Subcutaneous abdominal adipose tissue (tissue), 5 donors: ENCODE data around the gene ROBO1.

Source experiments
- H3K27ac ChIP-seq: one replicate; pipeline ENCODE4 v1.7.0; 2013; ENCODE audit warnings: low read depth, mild to moderate bottlenecking, inconsistent platforms, low read length, moderate library complexity
- H3K27me3 ChIP-seq, 5 donors: one replicate each; pipeline ENCODE4 v1.7.0; 2013; ENCODE audit warnings: low read length in 5 of 5, inconsistent platforms in 1 of 5; ENCODE audit not compliant: control insufficient read depth in 5 of 5, insufficient read depth in 4 of 5
- H3K36me3 ChIP-seq, 5 donors: one replicate each; pipeline ENCODE4 v1.7.0; 2013; ENCODE audit warnings: low read length in 5 of 5; ENCODE audit not compliant: control insufficient read depth in 5 of 5, insufficient read depth in 5 of 5
- H3K4me1 ChIP-seq, 5 donors: one replicate each; pipeline ENCODE4 v1.7.0; 2013; ENCODE audit warnings: low read length in 5 of 5, mild to moderate bottlenecking in 3 of 5, moderate library complexity in 1 of 5; ENCODE audit not compliant: control insufficient read depth in 5 of 5, insufficient read depth in 5 of 5
- H3K4me3 ChIP-seq, 5 donors: one replicate each; pipeline ENCODE4 v1.7.0; 2013; ENCODE audit warnings: low read length in 5 of 5, low read depth in 1 of 5
- H3K9ac ChIP-seq, 5 donors: one replicate each; pipeline ENCODE4 v1.7.0; 2013; ENCODE audit warnings: low read length in 5 of 5, mild to moderate bottlenecking in 4 of 5, moderate library complexity in 3 of 5
- H3K9me3 ChIP-seq, 5 donors: one replicate each; pipeline ENCODE4 v1.7.0; 2013; ENCODE audit warnings: low read length in 5 of 5; ENCODE audit not compliant: control insufficient read depth in 5 of 5
- donor health status: healthy.
- donor health status: healthy.
- donor health status: healthy.
- donor health status: healthy.
- donor health status: healthy.

Gene ROBO1

DNA sequence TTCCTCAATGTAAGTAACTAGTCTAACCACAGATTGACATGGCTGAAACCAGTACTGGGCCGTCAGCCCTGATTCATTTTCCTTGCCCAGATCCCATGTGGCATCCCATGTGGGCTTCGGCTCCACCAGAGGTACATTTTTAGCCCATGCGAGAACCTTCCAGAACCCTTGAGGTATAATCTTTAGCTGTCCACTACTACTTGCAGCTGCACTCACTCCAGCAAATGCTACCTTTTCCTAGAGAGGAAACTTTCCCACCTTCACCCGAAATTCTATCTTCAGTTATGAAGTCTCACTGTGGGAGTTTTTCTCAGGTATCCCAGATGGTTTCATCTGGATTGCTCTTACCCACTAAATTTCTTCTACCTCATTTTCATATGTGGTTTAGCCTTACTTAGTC is 907.2 kb downstream of the ROBO1 start:
- Histone ChIP-seq H3K27ac (no peak overlapping the region), H3K4me1 (no peaks in the 10 kb centered on the region), H3K9ac (no peak overlapping the region), H3K4me3 (no peak overlapping the region), H3K9me3 (no peaks in the 10 kb centered on the region), H3K27me3 (no peaks in the 10 kb centered on the region), H3K36me3 (no peaks in the 10 kb centered on the region)

DNA sequence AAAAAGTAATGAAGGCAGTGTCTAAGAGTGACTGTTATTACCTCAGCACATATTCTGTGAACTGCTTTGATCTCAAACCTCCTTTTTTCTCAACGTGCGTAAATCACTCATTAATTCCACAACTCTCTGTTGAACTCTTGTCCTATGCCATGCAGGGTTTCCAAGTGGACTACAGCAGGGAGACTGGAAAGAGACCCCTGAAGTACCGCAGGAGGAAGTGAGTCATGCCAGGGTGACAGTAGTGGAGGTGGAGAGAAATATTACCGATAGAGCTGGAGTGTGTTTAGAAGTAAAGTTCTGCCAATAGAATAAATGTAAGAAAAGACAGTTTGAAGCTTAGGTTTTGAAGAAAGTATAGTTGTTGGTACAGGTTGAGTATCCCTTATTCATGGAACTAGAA is 908.9 kb downstream of the ROBO1 start:
- Histone ChIP-seq H3K9ac (no peak overlapping the region), H3K27ac (no peak overlapping the region), H3K36me3 (no peaks in the 10 kb centered on the region), H3K9me3 (no peaks in the 10 kb centered on the region), H3K4me1 (no peaks in the 10 kb centered on the region), H3K27me3 (no peaks in the 10 kb centered on the region), H3K4me3 (no peak overlapping the region)

DNA sequence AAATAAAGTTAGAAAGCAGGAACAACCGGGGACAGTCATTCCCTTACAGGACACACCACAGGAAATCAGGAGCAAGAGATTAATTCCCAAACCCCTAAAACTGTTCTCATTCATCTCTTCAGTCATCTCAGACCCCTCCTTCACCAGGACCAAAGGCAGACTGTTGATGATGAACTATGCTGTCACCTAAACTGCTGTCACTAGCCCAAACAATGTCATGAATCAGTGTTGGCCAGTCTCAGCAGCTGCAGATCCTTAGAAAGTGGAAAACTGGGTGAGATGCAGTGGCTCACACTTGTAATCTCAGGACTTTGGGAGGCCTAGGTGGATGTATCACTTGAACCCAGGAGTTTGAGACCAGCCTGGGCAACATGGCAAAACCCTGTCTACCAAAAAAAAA is 909.6 kb downstream of the ROBO1 start:
- no peak overlapping the region for H3K4me3 ChIP-seq
- no peaks in the 10 kb centered on the region for H3K9me3 ChIP-seq
- no peaks in the 10 kb centered on the region for H3K36me3 ChIP-seq

DNA sequence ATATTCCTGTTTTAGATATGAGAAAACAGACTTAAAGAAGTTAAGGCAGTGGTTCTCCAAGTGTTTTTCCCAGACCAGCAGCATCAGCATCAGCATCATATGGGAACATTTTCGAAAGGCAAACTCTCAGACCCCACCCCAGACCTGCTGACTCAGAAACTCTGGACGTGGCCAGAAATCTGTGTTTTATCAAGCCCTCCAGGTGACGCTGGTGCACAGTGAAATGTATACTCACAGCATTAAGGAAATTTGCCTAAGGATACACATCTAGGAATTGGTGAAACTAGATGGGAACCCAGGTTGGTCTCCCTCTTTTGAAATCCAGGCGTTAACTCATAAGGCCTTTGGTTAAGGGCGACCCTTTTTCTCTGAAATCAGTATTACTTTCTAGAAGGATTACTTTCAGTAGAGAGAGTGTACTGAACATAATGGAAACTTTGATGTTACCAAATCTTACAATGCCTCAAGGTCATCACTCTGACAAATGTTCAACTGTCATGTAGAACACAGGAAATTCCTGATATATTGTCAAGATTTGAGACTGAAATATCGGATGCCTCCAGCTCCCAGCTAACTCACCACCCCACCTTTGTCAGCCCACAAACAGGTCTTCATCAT is 910.2 kb downstream of the ROBO1 start:
- Histone ChIP-seq H3K4me1 (no peaks in the 10 kb centered on the region), H3K27ac (no peak overlapping the region), H3K4me3 (no peak overlapping the region), H3K9me3 (no peaks in the 10 kb centered on the region), H3K36me3 (no peaks in the 10 kb centered on the region), H3K9ac (no peak overlapping the region), H3K27me3 (no peaks in the 10 kb centered on the region)

More for the DNA sequence above, 909.6 kb downstream of the ROBO1 start:
- H3K27me3 ChIP-seq = no peaks in the 10 kb centered on the region
- H3K27ac ChIP-seq = no peak overlapping the region
- H3K4me1 ChIP-seq = no peaks in the 10 kb centered on the region
- H3K9ac ChIP-seq = no peak overlapping the region

DNA sequence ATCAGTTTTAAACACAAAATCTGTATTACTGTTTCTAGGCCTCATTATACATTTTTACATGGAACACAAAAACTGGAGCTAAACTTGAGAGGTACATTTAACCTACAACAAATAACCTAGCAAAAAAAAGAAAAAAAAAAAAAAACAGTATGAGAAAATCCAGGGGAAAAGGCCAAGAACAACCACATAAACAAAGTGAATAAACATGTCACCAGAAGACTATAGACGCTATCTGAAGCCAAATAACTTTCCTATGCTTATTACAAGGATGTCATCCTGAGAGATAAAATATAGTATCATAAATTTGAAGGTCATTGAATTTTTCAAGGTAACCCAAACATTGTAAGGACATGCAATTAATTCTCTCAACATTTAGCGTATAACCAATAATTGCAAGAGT is 911.6 kb downstream of the ROBO1 start:
- Histone ChIP-seq H3K27ac (peak overlapping the region; percentile 20), H3K9ac (peak overlapping the region in 1 of 5 donors; percentile 48), H3K27me3 (no peaks in the 10 kb centered on the region), H3K4me3 (peak overlapping the region in 1 of 5 donors; percentile 7), H3K4me1 (no peaks in the 10 kb centered on the region), H3K9me3 (no peaks in the 10 kb centered on the region), H3K36me3 (no peaks in the 10 kb centered on the region)

DNA sequence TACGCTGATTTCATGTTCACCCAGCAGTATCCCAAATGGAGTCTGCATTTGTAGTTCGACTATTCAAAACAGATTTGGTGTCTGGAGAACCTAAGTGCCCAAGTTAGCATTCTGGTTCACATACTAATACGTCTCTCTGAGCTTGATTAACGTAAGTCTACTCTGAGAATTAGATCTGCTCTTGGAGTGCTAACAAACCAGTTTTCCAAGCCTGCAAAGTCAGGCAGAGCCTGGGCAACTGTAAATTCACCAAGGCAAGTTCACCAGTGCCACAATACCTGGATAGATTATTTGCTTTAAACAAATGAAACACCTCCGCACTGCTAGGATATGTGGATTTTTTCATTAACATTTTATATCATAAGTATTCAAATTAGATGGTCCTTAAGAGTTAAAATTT is 912.6 kb downstream of the ROBO1 start:
- Histone ChIP-seq H3K9me3 (no peaks in the 10 kb centered on the region), H3K4me1 (no peaks in the 10 kb centered on the region), H3K9ac (no peak overlapping the region), H3K36me3 (no peaks in the 10 kb centered on the region), H3K27me3 (no peaks in the 10 kb centered on the region), H3K4me3 (no peak overlapping the region), H3K27ac (no peak overlapping the region)

DNA sequence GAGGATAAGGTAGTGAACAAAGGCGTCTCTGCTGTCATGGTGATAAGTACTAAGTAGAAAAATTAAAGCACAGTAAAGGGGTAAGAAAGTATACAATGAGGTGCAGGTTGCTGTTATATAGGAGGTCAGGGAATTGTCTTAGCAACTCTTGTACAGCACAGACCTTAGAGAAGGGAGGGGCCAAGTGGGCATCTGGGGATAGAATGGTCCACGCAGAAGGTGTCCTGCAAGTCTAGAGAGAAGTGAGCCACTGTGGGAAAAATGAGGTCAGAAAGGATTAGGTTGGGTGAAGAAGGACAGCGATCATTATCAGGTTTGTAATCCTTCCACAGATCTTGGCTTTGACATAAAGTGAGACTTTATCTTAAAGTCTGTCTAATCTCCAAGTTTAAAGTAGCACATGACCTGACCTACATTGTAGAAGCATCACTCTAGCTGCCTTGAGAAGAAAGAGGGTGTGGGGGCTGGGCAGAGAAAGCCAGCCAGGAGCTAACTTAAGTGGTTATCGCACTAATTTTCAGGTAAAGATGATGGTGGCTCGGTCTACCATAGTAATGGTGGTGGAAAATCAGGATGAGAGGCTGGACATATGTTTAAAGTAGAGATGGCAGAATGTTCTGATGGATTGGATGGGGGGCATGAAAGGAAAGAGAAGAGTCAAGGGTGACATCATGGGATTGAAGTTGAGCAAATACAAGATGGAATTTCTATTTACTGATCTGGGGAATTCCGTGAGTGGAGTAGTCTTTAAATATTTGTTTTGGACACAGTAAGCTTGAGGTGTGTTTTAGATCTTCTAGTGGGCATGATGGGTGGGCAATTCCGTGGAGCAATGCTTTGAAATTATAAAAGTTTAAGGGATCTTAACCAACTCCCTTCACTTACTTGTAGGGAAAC is 919.2 kb downstream of the ROBO1 start:
- Histone ChIP-seq H3K4me3 (no peak overlapping the region), H3K27ac (no peak overlapping the region), H3K9ac (no peak overlapping the region), H3K36me3 (no peaks in the 10 kb centered on the region), H3K4me1 (peaks cover 0 to 4% (median 0%) of the 10 kb centered on the region in 5 donors), H3K27me3 (no peaks in the 10 kb centered on the region), H3K9me3 (no peaks in the 10 kb centered on the region)

DNA sequence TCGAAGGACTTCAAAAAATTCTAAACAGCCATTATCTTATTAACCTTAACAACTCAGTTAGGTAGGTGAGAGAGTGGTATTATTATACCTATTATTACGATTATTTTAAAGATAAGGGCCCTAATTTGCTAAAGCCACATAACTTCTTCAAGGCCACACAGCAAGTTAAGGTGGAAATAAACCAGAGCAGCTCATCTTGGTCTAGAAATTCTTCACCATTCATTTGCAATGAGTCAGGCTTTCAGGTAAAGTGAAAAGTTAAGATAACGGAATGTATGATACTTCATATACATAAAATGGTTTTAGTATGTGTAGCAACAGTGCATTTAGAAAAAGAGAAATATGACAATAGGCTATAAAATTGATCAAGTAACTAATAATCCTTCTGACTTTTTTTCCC is 920.2 kb downstream of the ROBO1 start:
- Histone ChIP-seq H3K36me3 (no peaks in the 10 kb centered on the region), H3K4me3 (no peak overlapping the region), H3K9ac (no peak overlapping the region), H3K9me3 (no peaks in the 10 kb centered on the region), H3K27me3 (no peaks in the 10 kb centered on the region), H3K4me1 (peaks cover 0 to 4% (median 0%) of the 10 kb centered on the region in 5 donors), H3K27ac (no peak overlapping the region)

DNA sequence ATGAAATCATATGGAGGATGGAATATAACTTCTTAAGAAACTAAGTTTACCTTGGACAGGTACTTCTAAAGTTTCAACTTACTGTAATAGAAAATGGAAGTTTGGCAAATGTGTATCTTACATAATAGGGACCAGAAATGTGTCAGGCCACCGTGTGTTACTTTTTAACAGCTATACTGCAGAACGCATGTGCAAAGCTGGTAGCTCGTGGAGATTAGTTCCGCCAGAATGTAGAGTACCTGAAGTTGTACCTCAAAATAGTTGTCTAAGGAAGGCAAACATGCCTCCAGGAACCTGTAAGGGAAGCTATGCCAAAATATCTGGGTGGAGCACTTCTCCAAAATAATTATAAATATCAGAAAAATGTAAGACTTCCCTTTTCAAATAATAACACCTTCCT is 920.6 kb downstream of the ROBO1 start:
- Histone ChIP-seq H3K4me3 (no peak overlapping the region), H3K9me3 (no peaks in the 10 kb centered on the region), H3K4me1 (peaks cover 0 to 4% (median 0%) of the 10 kb centered on the region in 5 donors), H3K36me3 (no peaks in the 10 kb centered on the region), H3K9ac (no peak overlapping the region), H3K27ac (no peak overlapping the region), H3K27me3 (no peaks in the 10 kb centered on the region)

DNA sequence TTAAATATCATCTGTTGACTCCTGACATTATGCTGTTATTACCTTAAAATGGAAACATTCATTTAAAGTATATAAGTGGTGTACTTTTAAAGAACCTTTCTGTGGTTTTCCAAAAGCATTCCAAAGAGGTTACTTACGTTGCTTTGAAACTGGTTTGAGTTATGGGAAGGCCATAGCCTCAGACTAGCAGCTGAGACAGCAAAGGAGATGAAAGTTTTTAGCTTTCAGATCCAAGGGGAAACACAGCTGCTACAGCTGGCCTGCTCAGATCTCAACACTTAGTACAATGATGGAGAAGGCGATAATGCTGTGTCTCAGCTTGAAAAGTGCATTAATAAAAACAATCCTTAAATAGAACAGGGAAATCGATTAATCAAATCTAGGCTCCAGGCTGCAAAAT is 921.1 kb downstream of the ROBO1 start:
- Histone ChIP-seq H3K4me3 (no peak overlapping the region), H3K4me1 (peaks cover 0 to 4% (median 0%) of the 10 kb centered on the region in 5 donors), H3K9ac (no peak overlapping the region), H3K27ac (no peak overlapping the region), H3K9me3 (no peaks in the 10 kb centered on the region), H3K27me3 (no peaks in the 10 kb centered on the region), H3K36me3 (no peaks in the 10 kb centered on the region)
